Glutamatergic neuron (in vitro differentiated cells): Measurements from ENCODE around the gene PYY. TPM values are rescaled to one million over a fixed set of nuclear protein-coding genes. Genes with fewer than 3 reads are reported as not detected.

Experiments
- DNase-seq: peaks from one replicate; pipeline ENCODE4 v3.0.0; 2022
- H3K27ac Mint-ChIP-seq: one replicate; pipeline ENCODE4 v1.8.0; 2020; ENCODE audit warnings: mild to moderate bottlenecking, mixed read lengths, inconsistent platforms; ENCODE audit not compliant: unreplicated experiment
- H3K27me3 Mint-ChIP-seq: one replicate; pipeline ENCODE4 v1.8.0; 2020; ENCODE audit warnings: mild to moderate bottlenecking, moderate library complexity, mixed read lengths, inconsistent platforms; ENCODE audit not compliant: unreplicated experiment
- H3K36me3 Mint-ChIP-seq: one replicate; pipeline ENCODE4 v1.8.0; 2020; ENCODE audit warnings: mild to moderate bottlenecking, mixed read lengths, inconsistent platforms; ENCODE audit not compliant: unreplicated experiment
- H3K4me1 Mint-ChIP-seq: one replicate; pipeline ENCODE4 v1.8.0; 2020; ENCODE audit warnings: mild to moderate bottlenecking, low read depth, mixed read lengths, inconsistent platforms; ENCODE audit not compliant: unreplicated experiment
- H3K4me3 Mint-ChIP-seq: one replicate; pipeline ENCODE4 v1.8.0; 2020; ENCODE audit warnings: mild to moderate bottlenecking, mixed read lengths, inconsistent platforms; ENCODE audit not compliant: unreplicated experiment
- H3K9me3 Mint-ChIP-seq: one replicate; pipeline ENCODE4 v1.8.0; 2020; ENCODE audit warnings: mild to moderate bottlenecking, moderate library complexity, mixed read lengths, inconsistent platforms; ENCODE audit not compliant: unreplicated experiment
- total RNA-seq: library from RNA; stranded (reverse); fragmentation: NEBNext Ultra II Directional; extraction: Animal tissue kit (Norgen Biotek cat#: 25700); gene quantifications from one replicate; pipeline ENCODE4 v1.2.1, GENCODE V29; 2021; ENCODE audit not compliant: unreplicated experiment
- TF ChIP-seq, protein P1 (sequence below): fragments of 200-600 bp; sonication (generic); IDR thresholded peaks from one replicate; pipeline ENCODE4 v1.5.0; 2021; ENCODE audit not compliant: partially characterized antibody, unreplicated experiment

PYY gene
- total RNA-seq, 1 donor from 2014 or later, result not detected

DNA sequence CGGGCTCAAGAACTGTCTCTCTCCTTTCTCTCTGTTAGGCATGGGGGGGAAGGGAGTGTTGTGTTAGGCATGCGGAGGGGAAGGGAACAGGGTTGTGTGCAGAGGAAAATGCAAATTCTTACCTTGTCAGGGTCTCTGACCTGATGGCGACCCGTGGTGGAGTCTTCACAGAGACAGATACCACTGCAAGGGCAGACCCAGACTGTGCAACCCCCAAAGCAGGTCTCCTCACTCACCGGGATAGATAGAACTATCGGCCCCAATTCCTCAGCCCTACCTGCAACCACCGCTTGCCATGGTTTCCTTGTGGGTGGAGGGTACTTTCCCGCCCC lies 36.8 kb downstream of the PYY start:
- TF ChIP-seq, protein P1, sequence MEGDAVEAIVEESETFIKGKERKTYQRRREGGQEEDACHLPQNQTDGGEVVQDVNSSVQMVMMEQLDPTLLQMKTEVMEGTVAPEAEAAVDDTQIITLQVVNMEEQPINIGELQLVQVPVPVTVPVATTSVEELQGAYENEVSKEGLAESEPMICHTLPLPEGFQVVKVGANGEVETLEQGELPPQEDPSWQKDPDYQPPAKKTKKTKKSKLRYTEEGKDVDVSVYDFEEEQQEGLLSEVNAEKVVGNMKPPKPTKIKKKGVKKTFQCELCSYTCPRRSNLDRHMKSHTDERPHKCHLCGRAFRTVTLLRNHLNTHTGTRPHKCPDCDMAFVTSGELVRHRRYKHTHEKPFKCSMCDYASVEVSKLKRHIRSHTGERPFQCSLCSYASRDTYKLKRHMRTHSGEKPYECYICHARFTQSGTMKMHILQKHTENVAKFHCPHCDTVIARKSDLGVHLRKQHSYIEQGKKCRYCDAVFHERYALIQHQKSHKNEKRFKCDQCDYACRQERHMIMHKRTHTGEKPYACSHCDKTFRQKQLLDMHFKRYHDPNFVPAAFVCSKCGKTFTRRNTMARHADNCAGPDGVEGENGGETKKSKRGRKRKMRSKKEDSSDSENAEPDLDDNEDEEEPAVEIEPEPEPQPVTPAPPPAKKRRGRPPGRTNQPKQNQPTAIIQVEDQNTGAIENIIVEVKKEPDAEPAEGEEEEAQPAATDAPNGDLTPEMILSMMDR, result no peak
- Mint-ChIP-seq H3K4me3 (no peak overlapping the region), H3K9me3 (no peaks in the 10 kb centered on the region), H3K36me3 (peaks cover 7% of the 10 kb centered on the region), H3K4me1 (peaks cover 1% of the 10 kb centered on the region), H3K27me3 (peaks cover 5% of the 10 kb centered on the region), H3K27ac (no peak overlapping the region)
- DNase-seq, result no peak

DNA sequence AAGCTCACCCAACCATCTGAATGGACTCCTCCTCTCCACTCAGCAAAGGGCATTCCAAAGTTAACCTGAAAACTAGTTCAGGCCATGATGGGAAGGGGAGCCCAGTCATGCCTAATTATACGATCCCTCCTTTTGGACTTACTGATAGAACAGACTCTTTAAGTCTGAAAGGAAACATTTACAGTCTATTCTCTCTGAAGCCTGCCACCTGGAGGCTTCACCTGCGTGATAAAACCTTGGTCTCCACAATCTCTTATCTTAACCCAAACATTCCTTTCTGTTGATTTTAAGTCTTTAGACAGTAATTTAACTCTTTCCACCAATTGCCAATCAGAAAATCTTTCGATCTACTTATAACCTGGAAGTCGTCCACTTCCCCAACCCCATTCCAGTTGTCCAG lies 37.4 kb downstream of the PYY start:
- no peak overlapping the region for H3K4me3 Mint-ChIP-seq
- TF ChIP-seq, protein P1, result no peak
- no peak for DNase-seq
- H3K27me3 Mint-ChIP-seq, result peaks cover 3% of the 10 kb centered on the region
- peaks cover 7% of the 10 kb centered on the region for H3K36me3 Mint-ChIP-seq
- peaks cover 1% of the 10 kb centered on the region for H3K4me1 Mint-ChIP-seq
- no peaks in the 10 kb centered on the region for H3K9me3 Mint-ChIP-seq
- no peak overlapping the region for H3K27ac Mint-ChIP-seq

DNA sequence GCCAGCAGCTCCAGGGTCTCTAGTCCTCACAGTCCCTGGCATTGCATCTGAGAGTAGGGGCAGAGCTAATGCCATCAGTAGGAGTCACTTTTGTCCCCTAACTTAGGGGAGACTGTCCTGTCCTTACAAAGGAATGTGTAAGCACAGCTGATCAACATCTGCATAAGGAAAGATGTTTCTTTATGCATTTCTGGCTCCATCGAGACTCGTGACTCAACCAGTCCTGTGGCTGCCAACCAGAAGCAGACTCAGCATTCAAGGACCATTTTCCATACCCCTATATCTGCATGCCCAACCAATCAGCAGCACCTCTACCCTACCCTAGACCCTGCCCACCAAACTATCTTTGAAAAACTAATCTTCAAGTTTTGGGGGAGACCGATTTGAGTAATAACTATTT lies 38.2 kb downstream of the PYY start:
- H3K9me3 Mint-ChIP-seq, result no peaks in the 10 kb centered on the region
- H3K4me1 Mint-ChIP-seq, result peaks cover under 1% of the 10 kb centered on the region
- peaks cover 7% of the 10 kb centered on the region for H3K36me3 Mint-ChIP-seq
- no peak for DNase-seq
- TF ChIP-seq, protein P1, result no peak
- H3K27me3 Mint-ChIP-seq, result peaks cover 3% of the 10 kb centered on the region
- H3K27ac Mint-ChIP-seq, result no peak overlapping the region
- H3K4me3 Mint-ChIP-seq, result no peak overlapping the region

DNA sequence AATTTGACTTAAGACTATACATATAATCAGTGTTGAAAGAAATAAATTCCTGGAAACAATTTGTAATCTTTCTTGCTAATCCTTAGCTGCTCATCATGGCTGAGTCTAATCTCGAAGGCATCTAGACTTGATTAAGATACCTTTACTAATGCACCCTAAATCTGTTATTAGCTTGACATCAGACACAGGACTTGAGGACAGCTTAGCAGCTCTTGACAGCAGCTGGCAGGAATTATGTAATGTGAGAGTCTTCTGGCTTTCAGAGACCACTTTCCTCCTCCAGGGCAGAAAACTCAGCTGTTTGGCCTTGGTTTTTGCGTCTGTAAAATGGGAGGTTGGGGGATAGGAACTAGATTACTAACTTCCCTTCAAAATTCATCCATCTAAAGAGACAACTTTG lies 39.3 kb downstream of the PYY start:
- H3K4me3 Mint-ChIP-seq, result no peak overlapping the region
- H3K9me3 Mint-ChIP-seq, result no peaks in the 10 kb centered on the region
- peaks cover 3% of the 10 kb centered on the region for H3K27me3 Mint-ChIP-seq
- H3K36me3 Mint-ChIP-seq, result peaks cover 7% of the 10 kb centered on the region
- TF ChIP-seq, protein P1, result no peak
- peaks cover 4% of the 10 kb centered on the region for H3K4me1 Mint-ChIP-seq
- no peak for DNase-seq
- H3K27ac Mint-ChIP-seq, result no peak overlapping the region

DNA sequence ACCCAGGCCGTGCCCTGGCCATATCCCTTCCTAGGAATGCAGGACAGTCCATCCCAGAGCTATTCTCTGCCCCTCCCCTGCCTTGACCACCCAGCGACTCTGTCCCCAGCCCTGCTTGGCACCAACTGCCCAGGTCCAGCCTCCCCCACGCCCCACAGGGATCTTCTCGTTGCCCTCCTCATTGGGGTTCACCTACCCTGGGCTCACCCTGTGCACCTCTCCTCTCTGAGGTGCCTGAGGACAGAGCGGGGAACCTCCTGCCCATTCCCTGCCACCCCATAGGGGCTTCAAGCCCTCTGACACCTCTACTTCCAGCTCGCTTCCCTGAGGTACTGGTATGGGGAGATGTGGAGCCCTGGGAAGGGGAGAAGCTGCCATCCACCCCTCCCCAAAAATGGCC lies 40.2 kb downstream of the PYY start:
- H3K36me3 Mint-ChIP-seq, result peaks cover 7% of the 10 kb centered on the region
- no peaks in the 10 kb centered on the region for H3K27me3 Mint-ChIP-seq
- peaks cover 5% of the 10 kb centered on the region for H3K4me1 Mint-ChIP-seq
- peaks cover under 1% of the 10 kb centered on the region for H3K9me3 Mint-ChIP-seq
- TF ChIP-seq, protein P1, result no peak
- no peak overlapping the region for H3K27ac Mint-ChIP-seq
- H3K4me3 Mint-ChIP-seq, result no peak overlapping the region
- no peak for DNase-seq
